ENCODE results near the gene SGSM1. TPM values are rescaled to one million over a fixed set of nuclear protein-coding genes. Genes with fewer than 3 reads are reported as not detected.

SGSM1 gene
- polyA plus RNA-seq, 1 experiment, result not detected

- CTCF ChIA-PET, result no interaction called here
- Histone ChIP-seq H3K27me3 (ENCODE audit: control insufficient read depth, insufficient read depth, low read length) (no peaks in the 10 kb centered on the region), H3K9me3 (ENCODE audit: control insufficient read depth, insufficient read depth, low read length) (no peaks in the 10 kb centered on the region), H3K27ac (ENCODE audit: low read depth, low read length) (no peak overlapping the region), H3K4me3 (ENCODE audit: low read depth, low read length) (no peak overlapping the region)
- TF ChIP-seq CTCF (IDR thresholded peaks at IDR 0.05; ENCODE audit: low read depth, low read length), result no peak
- POLR2A ChIA-PET, result no interaction called here
- DNase-seq (ENCODE audit: low read depth, low spot score), result no peak
These were observed 10.0 kb upstream of the SGSM1 start for GRCh38 chr22:24796056-24796455.

- ChIA-PET CTCF (interaction anchor here (0.6 kb wide), 1 partner anchor 9 kb away, joined by 4 read pairs; the partner anchor contains the start of gene SGSM1), POLR2A (no interaction called here)
- Histone ChIP-seq H3K9me3 (ENCODE audit: control insufficient read depth, insufficient read depth, low read length) (no peaks in the 10 kb centered on the region), H3K27ac (ENCODE audit: low read depth, low read length) (no peak overlapping the region), H3K4me3 (ENCODE audit: low read depth, low read length) (no peak overlapping the region), H3K27me3 (ENCODE audit: control insufficient read depth, insufficient read depth, low read length) (no peaks in the 10 kb centered on the region)
- no peak for TF ChIP-seq CTCF (IDR thresholded peaks at IDR 0.05; ENCODE audit: low read depth, low read length)
- DNase-seq (ENCODE audit: low read depth, low spot score), result no peak
These were observed 9.2 kb upstream of the SGSM1 start for GRCh38 chr22:24796860-24797259.

DNA sequence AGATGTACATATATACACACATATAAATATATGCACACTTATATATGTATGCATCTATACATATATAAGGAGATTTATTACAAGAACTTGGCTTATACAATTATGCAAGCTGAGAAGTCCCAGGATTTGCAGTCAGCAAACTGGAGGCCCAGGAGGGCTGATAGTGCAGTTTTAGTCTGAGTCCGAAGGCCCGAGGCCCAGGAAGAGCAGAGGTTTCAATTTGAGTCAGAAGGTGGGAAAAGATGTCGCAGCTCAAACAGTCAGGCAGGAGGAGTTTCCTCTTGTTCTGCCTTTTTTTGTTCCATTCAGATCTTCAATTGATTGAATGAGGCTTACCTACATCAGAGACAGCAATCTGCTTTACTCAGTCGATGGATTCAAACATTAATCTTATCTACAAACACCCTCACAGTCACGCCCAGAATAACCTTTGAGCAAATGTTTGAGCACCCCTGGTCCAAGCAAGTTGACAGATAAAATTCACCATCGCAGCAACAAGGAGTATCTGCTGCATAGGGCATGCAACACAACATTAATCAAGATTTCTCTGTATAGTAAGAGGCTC lies 4.0 kb upstream of the SGSM1 start:
- no peak overlapping the region for H3K4me3 ChIP-seq (ENCODE audit: low read depth, low read length)
- POLR2A ChIA-PET, result no interaction called here
- H3K27ac ChIP-seq (ENCODE audit: low read depth, low read length), result no peak overlapping the region
- no peak for DNase-seq (ENCODE audit: low read depth, low spot score)
- CTCF ChIA-PET, result interaction anchor here (1.4 to 2.5 kb wide), 4 partner anchors 12 to 40 kb away, joined by 4 to 23 read pairs (median 12); partner anchors contain the start of gene PIWIL3
- no peak for TF ChIP-seq CTCF (IDR thresholded peaks at IDR 0.05; ENCODE audit: low read depth, low read length)
- H3K9me3 ChIP-seq (ENCODE audit: control insufficient read depth, insufficient read depth, low read length), result no peaks in the 10 kb centered on the region
- H3K27me3 ChIP-seq (ENCODE audit: control insufficient read depth, insufficient read depth, low read length), result peaks cover 8% of the 10 kb centered on the region

- Histone ChIP-seq H3K4me3 (ENCODE audit: low read depth, low read length) (no peak overlapping the region), H3K9me3 (ENCODE audit: control insufficient read depth, insufficient read depth, low read length) (no peaks in the 10 kb centered on the region), H3K27me3 (ENCODE audit: control insufficient read depth, insufficient read depth, low read length) (peaks cover 8% of the 10 kb centered on the region), H3K27ac (ENCODE audit: low read depth, low read length) (no peak overlapping the region)
- POLR2A ChIA-PET, result no interaction called here
- CTCF ChIA-PET, result interaction anchor here (0.6 to 2.5 kb wide), 17 partner anchors 10 to 182 kb away, joined by 3 to 23 read pairs (median 4); partner anchors contain the start of gene PIWIL3
- no peak for DNase-seq (ENCODE audit: low read depth, low spot score)
- TF ChIP-seq CTCF (IDR thresholded peaks at IDR 0.05; ENCODE audit: low read depth, low read length), result peak; percentile 88
These were observed 2.9 kb upstream of the SGSM1 start for GRCh38 chr22:24803064-24803542.

DNA sequence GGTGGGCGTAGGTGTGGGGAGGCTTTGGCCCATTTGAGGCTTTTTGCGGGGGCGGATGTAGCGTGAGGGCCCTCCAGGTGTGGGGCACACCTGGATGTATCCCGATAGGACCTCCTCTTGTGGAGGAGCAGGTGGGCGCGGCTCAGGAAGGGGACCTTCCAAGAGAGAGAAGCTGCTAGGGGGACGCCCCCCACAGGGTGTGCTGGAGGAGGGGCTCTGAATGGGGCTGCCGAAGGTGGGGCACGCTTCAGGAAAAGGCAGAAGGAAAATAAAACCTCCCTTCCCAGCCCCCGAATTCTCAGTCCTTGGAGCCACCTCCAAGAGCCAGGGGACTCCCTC lies 621 bp downstream of the SGSM1 start:
- POLR2A ChIA-PET, result no interaction called here
- H3K4me3 ChIP-seq (ENCODE audit: low read depth, low read length), result no peak overlapping the region
- DNase-seq (ENCODE audit: low read depth, low spot score), result no peak

More for the DNA sequence above, 621 bp downstream of the SGSM1 start:
- CTCF ChIA-PET, result interaction anchor here (0.6 kb wide), 1 partner anchor 10 kb away, joined by 4 read pairs; no protein-coding TSS in a partner anchor
- H3K27me3 ChIP-seq (ENCODE audit: control insufficient read depth, insufficient read depth, low read length), result peaks cover 15% of the 10 kb centered on the region
- H3K9me3 ChIP-seq (ENCODE audit: control insufficient read depth, insufficient read depth, low read length), result no peaks in the 10 kb centered on the region
- no peak overlapping the region for H3K27ac ChIP-seq (ENCODE audit: low read depth, low read length)
- no peak for TF ChIP-seq CTCF (IDR thresholded peaks at IDR 0.05; ENCODE audit: low read depth, low read length)
